Ishikawa (cell line): Measurements from ENCODE around the gene PTGER1.

Experiments
- CREB1 ChIP-seq: IDR thresholded peaks from 2 replicates; pipeline ENCODE4 v1.6.1; 2012; ENCODE audit warnings: low read depth
- EP300 ChIP-seq: IDR thresholded peaks from 2 replicates; pipeline ENCODE4 v1.6.1; 2012; ENCODE audit warnings: borderline replicate concordance
- NFIC ChIP-seq: IDR thresholded peaks from 2 replicates; pipeline ENCODE4 v1.6.1; 2012
- TF ChIP-seq, protein P1 (sequence below): IDR thresholded peaks from 2 replicates; pipeline ENCODE4 v1.6.1; 2012; ENCODE audit warnings: low read depth, mild to moderate bottlenecking

DNA sequence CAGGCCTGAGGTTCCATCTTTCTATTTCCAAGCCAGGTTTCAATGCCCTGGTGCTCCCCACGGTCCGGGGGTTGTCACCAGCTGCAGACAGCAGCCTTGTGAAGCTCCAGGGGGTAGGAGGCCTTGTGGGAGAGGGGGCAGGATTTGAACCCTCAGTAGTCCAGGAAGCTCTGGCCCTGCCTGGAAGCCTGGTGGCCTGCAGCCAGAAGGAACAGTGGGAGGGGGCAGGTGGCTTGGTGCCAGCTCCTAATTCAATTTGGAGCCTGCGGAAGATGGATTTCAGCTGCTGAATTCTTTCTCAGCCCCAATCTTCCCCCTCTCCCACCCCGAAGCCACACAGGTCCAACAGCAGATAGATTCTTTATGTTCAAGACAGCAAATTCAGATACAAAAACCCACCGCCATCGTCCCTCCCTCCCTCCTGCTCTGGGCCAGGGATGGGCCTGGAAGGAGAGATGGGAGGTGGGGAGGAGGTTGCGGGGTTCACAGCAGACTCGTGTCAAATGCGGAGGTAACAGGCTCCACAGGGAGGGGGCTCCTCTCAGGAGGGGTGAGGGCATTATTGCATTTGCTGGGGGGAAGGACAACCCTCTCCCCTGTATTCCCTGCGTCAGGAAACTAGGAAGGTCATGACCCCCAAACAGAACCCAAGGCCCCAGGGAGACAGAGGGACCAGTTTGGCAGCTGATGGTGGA lies 2.4 kb upstream of the PTGER1 start:
- TF ChIP-seq EP300 = no peak
- TF ChIP-seq CREB1 = no peak
- TF ChIP-seq, protein P1, sequence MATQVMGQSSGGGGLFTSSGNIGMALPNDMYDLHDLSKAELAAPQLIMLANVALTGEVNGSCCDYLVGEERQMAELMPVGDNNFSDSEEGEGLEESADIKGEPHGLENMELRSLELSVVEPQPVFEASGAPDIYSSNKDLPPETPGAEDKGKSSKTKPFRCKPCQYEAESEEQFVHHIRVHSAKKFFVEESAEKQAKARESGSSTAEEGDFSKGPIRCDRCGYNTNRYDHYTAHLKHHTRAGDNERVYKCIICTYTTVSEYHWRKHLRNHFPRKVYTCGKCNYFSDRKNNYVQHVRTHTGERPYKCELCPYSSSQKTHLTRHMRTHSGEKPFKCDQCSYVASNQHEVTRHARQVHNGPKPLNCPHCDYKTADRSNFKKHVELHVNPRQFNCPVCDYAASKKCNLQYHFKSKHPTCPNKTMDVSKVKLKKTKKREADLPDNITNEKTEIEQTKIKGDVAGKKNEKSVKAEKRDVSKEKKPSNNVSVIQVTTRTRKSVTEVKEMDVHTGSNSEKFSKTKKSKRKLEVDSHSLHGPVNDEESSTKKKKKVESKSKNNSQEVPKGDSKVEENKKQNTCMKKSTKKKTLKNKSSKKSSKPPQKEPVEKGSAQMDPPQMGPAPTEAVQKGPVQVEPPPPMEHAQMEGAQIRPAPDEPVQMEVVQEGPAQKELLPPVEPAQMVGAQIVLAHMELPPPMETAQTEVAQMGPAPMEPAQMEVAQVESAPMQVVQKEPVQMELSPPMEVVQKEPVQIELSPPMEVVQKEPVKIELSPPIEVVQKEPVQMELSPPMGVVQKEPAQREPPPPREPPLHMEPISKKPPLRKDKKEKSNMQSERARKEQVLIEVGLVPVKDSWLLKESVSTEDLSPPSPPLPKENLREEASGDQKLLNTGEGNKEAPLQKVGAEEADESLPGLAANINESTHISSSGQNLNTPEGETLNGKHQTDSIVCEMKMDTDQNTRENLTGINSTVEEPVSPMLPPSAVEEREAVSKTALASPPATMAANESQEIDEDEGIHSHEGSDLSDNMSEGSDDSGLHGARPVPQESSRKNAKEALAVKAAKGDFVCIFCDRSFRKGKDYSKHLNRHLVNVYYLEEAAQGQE = no peak
- no peak for TF ChIP-seq NFIC
